IMR-90 (cell line): ENCODE data around the gene GYG2. TPM values are rescaled to one million over a fixed set of nuclear protein-coding genes. Genes with fewer than 3 reads are reported as not detected.

Experiments
- ATAC-seq: fragments of 200-7000 bp; cut with Tn5 transposase; 2 replicates; pipeline ENCODE4 v1.9.1; 2020; ENCODE audit warnings: low read depth, mild to moderate bottlenecking, moderate library complexity
- BruUV-seq: library from RNA; stranded (reverse); fragments of 400-500 nt; replicated peaks from 2 replicates; lab custom pipeline; 2021; lab: Mats Ljungman, UMichigan
- CTCF ChIA-PET: fragments of 300-600 bp; formaldehyde crosslinking; extraction: SDS; loops from one replicate; lab custom pipeline; 2021; ENCODE audit warnings: antibody characterized with exemption; lab: Yijun Ruan, JAX
- POLR2A ChIA-PET: fragments of 300-600 bp; sonication (Branson Sonifier 250); formaldehyde crosslinking; loops from one replicate; lab custom pipeline; 2022; ENCODE audit warnings: antibody characterized with exemption; ENCODE audit not compliant: unreplicated experiment; lab: Charles Lee
- DNase-seq: peaks from one replicate; pipeline ENCODE4 v3.0.0; 2013
- H2AFZ ChIP-seq: replicated peaks from 2 replicates; pipeline ENCODE3; 2013; ENCODE audit warnings: low read length, mild to moderate bottlenecking; ENCODE audit not compliant: poor library complexity
- H2AK5ac ChIP-seq: 2 replicates; pipeline ENCODE4 v1.6.1; 2013; ENCODE audit warnings: low read depth, low read length, inconsistent platforms
- H2AK9ac ChIP-seq: replicated peaks from 2 replicates; pipeline ENCODE3; 2013; ENCODE audit warnings: mild to moderate bottlenecking, low read depth, low read length, moderate library complexity; ENCODE audit not compliant: poor library complexity
- H2BK120ac ChIP-seq: 2 replicates; pipeline ENCODE4 v1.6.1; 2013; ENCODE audit warnings: low read depth, low read length, inconsistent platforms
- H2BK15ac ChIP-seq: 3 replicates; pipeline ENCODE4 v1.6.1; 2013; ENCODE audit warnings: low read depth, low read length, inconsistent platforms
- H2BK20ac ChIP-seq: 2 replicates; pipeline ENCODE4 v1.6.1; 2013; ENCODE audit warnings: low read depth, mild to moderate bottlenecking, inconsistent platforms, low read length, moderate library complexity
- H2BK5ac ChIP-seq: 2 replicates; pipeline ENCODE4 v1.6.1; 2013; ENCODE audit warnings: mild to moderate bottlenecking, low read depth, low read length, inconsistent platforms; ENCODE audit not compliant: poor library complexity, severe bottlenecking
- H3K14ac ChIP-seq: replicated peaks from 2 replicates; pipeline ENCODE4 v1.6.1; 2013; ENCODE audit warnings: low read depth, low read length, inconsistent platforms
- H3K18ac ChIP-seq: 2 replicates; pipeline ENCODE4 v1.6.1; 2013; ENCODE audit warnings: low read depth, low read length, control low read depth
- H3K23ac ChIP-seq: 2 replicates; pipeline ENCODE4 v1.6.1; 2013; ENCODE audit warnings: low read depth, low read length, inconsistent platforms
- H3K27ac ChIP-seq: 2 replicates; pipeline ENCODE4 v1.5.1; 2013; ENCODE audit warnings: mild to moderate bottlenecking, control low read depth, low read length; ENCODE audit not compliant: insufficient read depth
- H3K27me3 ChIP-seq: 2 replicates; pipeline ENCODE4 v1.6.1; 2013; ENCODE audit warnings: low read length; ENCODE audit not compliant: control insufficient read depth, insufficient read depth
- H3K36me3 ChIP-seq: 2 replicates; pipeline ENCODE4 v1.6.1; 2013; ENCODE audit warnings: low read length, mixed read lengths; ENCODE audit not compliant: control insufficient read depth, insufficient read depth
- H3K4ac ChIP-seq: 2 replicates; pipeline ENCODE4 v1.6.1; 2013; ENCODE audit warnings: low read depth, low read length, inconsistent platforms
- H3K4me1 ChIP-seq: 2 replicates; pipeline ENCODE4 v1.6.1; 2013; ENCODE audit warnings: low read length, mixed read lengths; ENCODE audit not compliant: control insufficient read depth, insufficient read depth
- H3K4me2 ChIP-seq: 2 replicates; pipeline ENCODE4 v1.6.1; 2013; ENCODE audit warnings: low read depth, mild to moderate bottlenecking, control low read depth, low read length, moderate library complexity
- H3K4me3 ChIP-seq: 2 replicates; pipeline ENCODE4 v1.5.1; 2013; ENCODE audit warnings: low read depth, mild to moderate bottlenecking, control low read depth, low read length, moderate library complexity; ENCODE audit not compliant: insufficient read depth
- H3K56ac ChIP-seq: 2 replicates; pipeline ENCODE4 v1.6.1; 2013; ENCODE audit warnings: low read length, inconsistent platforms; ENCODE audit not compliant: insufficient read depth; ENCODE audit errors: extremely low read depth
- H3K79me1 ChIP-seq, 2 experiments: 2 replicates each; pipeline ENCODE4 v1.6.1; 2013; ENCODE audit warnings: low read length in 2 of 2, inconsistent platforms in 1 of 2, low read depth in 1 of 2
- H3K9ac ChIP-seq: 2 replicates; pipeline ENCODE4 v1.6.1; 2013; ENCODE audit warnings: low read depth, low read length, control low read depth
- H3K9me1 ChIP-seq: 2 replicates; pipeline ENCODE4 v1.6.1; 2013; ENCODE audit warnings: low read length, inconsistent platforms; ENCODE audit not compliant: insufficient read depth
- H3K9me3 ChIP-seq: 2 replicates; pipeline ENCODE4 v1.6.1; 2013; ENCODE audit warnings: low read length; ENCODE audit not compliant: control insufficient read depth, insufficient read depth
- H4K20me1 ChIP-seq: 2 replicates; pipeline ENCODE4 v1.6.1; 2013; ENCODE audit warnings: low read length, inconsistent platforms; ENCODE audit not compliant: insufficient read depth
- H4K5ac ChIP-seq: 2 replicates; pipeline ENCODE4 v1.6.1; 2013; ENCODE audit warnings: mild to moderate bottlenecking, low read depth, low read length, control low read depth
- H4K8ac ChIP-seq, 2 experiments: 2 replicates each; pipeline ENCODE4 v1.6.1; 2013; ENCODE audit warnings: low read depth in 2 of 2, low read length in 2 of 2, control low read depth in 1 of 2, inconsistent platforms in 1 of 2
- H4K91ac ChIP-seq: 2 replicates; pipeline ENCODE4 v1.6.1; 2013; ENCODE audit warnings: low read depth, low read length, inconsistent platforms; ENCODE audit not compliant: insufficient read depth
- CEBPB ChIP-seq: IDR thresholded peaks from 2 replicates; pipeline ENCODE4 v1.6.1; 2012; ENCODE audit warnings: low read depth, low read length, improper control_type of control experiment
- CHD1 ChIP-seq: IDR thresholded peaks from 2 replicates; pipeline ENCODE4 v1.6.1; 2012; ENCODE audit warnings: low read depth, low read length, improper control_type of control experiment
- MAFK ChIP-seq: IDR thresholded peaks from 2 replicates; pipeline ENCODE4 v1.6.1; 2012; ENCODE audit warnings: low read depth, low read length, improper control_type of control experiment
- NFE2L2 ChIP-seq: fragments of 150-350 bp; IDR thresholded peaks from 2 replicates; pipeline ENCODE4 v1.6.1; 2016; ENCODE audit warnings: low read depth, mild to moderate bottlenecking, low read length
- POLR2A ChIP-seq: IDR thresholded peaks from 2 replicates; pipeline ENCODE4 v1.6.1; 2012; ENCODE audit warnings: mild to moderate bottlenecking, low read depth, low read length
- RAD21 ChIP-seq: IDR thresholded peaks from 2 replicates; pipeline ENCODE4 v1.6.1; 2012; ENCODE audit warnings: low read length, improper control_type of control experiment
- RFX5 ChIP-seq: IDR thresholded peaks from 2 replicates; pipeline ENCODE4 v1.8.0; 2012; ENCODE audit warnings: low read depth, mild to moderate bottlenecking, low read length, moderate library complexity
- SMC3 ChIP-seq: fragments of 150-350 bp; IDR thresholded peaks from 2 replicates; pipeline ENCODE4 v1.6.1; 2016; ENCODE audit warnings: low read depth, mild to moderate bottlenecking, antibody characterized with exemption, low read length, moderate library complexity
- WGBS, 2 experiments: methylation state at CpG; one replicate each; pipeline versions ENCODE4 v1.1.5 to v1.1.7; 2013; ENCODE audit warnings: missing lambda C conversion rate in 2 of 2; ENCODE audit not compliant: insufficient read length in 1 of 2; ENCODE audit errors: extremely low coverage in 2 of 2; 5-methylcytosine and 5-hydroxymethylcytosine counted together
- dilution Hi-C: fragments of 300-500 bp; cut with HindIII; formaldehyde crosslinking; loops from one replicate; pipeline ENCODE4 v1.14.3; 2018; ENCODE audit warnings: low sequenced_read_pairs; ENCODE audit not compliant: unreplicated experiment
- in situ Hi-C: fragments of 300-500 bp; cut with MboI; formaldehyde crosslinking; loops from 3 replicates; pipeline ENCODE4 v1.14.3; 2019; ENCODE audit warnings: low sequenced_read_pairs, inconsistent platforms, mixed read lengths
- intact Hi-C: fragments of 100-400 bp; cut with micrococcal nuclease; formaldehyde crosslinking; loops from 2 replicates; pipeline ENCODE4 v1.10.0; 2022
- polyA plus RNA-seq, 3 experiments: library from polyadenylated mRNA; depleted of rRNA; stranded (reverse); fragments of >200 nt; gene quantifications; 2 replicates each; pipeline ENCODE4 v1.2.3, GENCODE V29; 2012; ENCODE audit warnings: low replicate concordance in 1 of 3
- total RNA-seq: library from RNA; depleted of rRNA; stranded (reverse); fragments of >200 nt; gene quantifications from 2 replicates; pipeline ENCODE4 v1.2.3, GENCODE V29; 2012
- TF ChIP-seq, protein P1 (sequence below): fragments of 150-350 bp; IDR thresholded peaks from 2 replicates; pipeline ENCODE4 v1.6.1; 2016; ENCODE audit warnings: low read depth, mild to moderate bottlenecking, low read length, moderate library complexity, borderline replicate concordance
- TF ChIP-seq, protein P2 (sequence below): fragments of 150-350 bp; IDR thresholded peaks from 2 replicates; pipeline ENCODE4 v1.6.1; 2017; ENCODE audit warnings: mild to moderate bottlenecking, antibody characterized with exemption, low read length, low read depth
- TF ChIP-seq, protein P3 (sequence below): conservative IDR thresholded peaks from 2 replicates; pipeline ENCODE4 v1.5.1; 2012; ENCODE audit warnings: mild to moderate bottlenecking, low read depth, low read length, improper control_type of control experiment

GYG2 gene
- total and polyA plus RNA-seq, 2 of the 4 experiments (the other 2 are of a cell fraction), result 9.6 to 13.1 TPM

- no peak for TF ChIP-seq NFE2L2
Observed at GRCh38 chrX:2829469-2830246, 928 bp downstream of the GYG2 start (continued).

DNA sequence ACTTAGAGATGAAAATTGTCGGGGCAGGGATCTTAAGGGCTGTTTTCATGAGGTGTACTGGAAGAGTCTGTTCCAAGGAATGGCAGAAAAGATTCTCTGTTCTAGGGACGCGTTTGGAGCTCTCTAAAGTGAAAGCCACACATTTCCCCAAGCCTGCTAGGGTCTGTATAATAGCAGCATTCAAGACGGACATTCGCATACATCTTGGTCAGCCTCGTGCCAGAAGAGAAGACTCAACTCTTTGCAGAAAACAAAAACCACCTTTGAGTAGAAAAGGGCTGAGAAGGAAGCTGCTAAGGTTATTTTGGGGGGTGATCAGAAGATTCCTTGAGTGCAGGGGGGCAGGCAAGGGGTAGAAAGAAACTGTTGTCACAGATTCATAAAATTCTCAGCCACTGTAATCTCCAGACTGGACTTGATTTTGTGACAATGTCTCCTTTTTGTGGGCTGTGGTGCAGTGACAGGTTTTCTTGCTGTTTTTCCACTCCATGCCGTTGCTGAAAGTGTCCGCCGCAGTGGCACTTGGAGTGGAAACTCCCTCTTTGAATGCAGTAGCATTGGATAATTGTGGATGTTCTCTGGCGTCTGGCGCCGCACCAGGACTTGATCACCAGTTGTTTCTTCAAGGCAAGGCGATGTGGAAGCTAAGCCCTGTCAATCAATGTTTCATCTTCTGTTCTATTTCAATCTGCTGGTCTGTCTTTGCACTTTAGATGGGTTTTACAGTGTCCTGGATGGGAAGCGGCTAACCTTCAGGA is 2.9 kb downstream of the GYG2 start:
- dilution Hi-C loops, result no loop called here
- H3K23ac ChIP-seq, result no peak overlapping the region
- no peak overlapping the region for H2BK120ac ChIP-seq
- TF ChIP-seq MAFK (no peak), RAD21 (no peak), CHD1 (no peak), SMC3 (no peak), RFX5 (no peak), POLR2A (no peak), CEBPB (no peak), NFE2L2 (no peak)
- TF ChIP-seq, protein P1, sequence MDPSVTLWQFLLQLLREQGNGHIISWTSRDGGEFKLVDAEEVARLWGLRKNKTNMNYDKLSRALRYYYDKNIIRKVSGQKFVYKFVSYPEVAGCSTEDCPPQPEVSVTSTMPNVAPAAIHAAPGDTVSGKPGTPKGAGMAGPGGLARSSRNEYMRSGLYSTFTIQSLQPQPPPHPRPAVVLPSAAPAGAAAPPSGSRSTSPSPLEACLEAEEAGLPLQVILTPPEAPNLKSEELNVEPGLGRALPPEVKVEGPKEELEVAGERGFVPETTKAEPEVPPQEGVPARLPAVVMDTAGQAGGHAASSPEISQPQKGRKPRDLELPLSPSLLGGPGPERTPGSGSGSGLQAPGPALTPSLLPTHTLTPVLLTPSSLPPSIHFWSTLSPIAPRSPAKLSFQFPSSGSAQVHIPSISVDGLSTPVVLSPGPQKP, result no peak
- TF ChIP-seq, protein P2, sequence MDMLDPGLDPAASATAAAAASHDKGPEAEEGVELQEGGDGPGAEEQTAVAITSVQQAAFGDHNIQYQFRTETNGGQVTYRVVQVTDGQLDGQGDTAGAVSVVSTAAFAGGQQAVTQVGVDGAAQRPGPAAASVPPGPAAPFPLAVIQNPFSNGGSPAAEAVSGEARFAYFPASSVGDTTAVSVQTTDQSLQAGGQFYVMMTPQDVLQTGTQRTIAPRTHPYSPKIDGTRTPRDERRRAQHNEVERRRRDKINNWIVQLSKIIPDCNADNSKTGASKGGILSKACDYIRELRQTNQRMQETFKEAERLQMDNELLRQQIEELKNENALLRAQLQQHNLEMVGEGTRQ, result no peak
- TF ChIP-seq, protein P3, sequence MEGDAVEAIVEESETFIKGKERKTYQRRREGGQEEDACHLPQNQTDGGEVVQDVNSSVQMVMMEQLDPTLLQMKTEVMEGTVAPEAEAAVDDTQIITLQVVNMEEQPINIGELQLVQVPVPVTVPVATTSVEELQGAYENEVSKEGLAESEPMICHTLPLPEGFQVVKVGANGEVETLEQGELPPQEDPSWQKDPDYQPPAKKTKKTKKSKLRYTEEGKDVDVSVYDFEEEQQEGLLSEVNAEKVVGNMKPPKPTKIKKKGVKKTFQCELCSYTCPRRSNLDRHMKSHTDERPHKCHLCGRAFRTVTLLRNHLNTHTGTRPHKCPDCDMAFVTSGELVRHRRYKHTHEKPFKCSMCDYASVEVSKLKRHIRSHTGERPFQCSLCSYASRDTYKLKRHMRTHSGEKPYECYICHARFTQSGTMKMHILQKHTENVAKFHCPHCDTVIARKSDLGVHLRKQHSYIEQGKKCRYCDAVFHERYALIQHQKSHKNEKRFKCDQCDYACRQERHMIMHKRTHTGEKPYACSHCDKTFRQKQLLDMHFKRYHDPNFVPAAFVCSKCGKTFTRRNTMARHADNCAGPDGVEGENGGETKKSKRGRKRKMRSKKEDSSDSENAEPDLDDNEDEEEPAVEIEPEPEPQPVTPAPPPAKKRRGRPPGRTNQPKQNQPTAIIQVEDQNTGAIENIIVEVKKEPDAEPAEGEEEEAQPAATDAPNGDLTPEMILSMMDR, result no peak

More for the DNA sequence above, 2.9 kb downstream of the GYG2 start:
- H4K20me1 ChIP-seq, result no peaks in the 10 kb centered on the region
- H3K4ac ChIP-seq, result no peak overlapping the region
- CTCF ChIA-PET, result no interaction called here
- no peak overlapping the region for H4K91ac ChIP-seq
- no peak for DNase-seq
- H3K27ac ChIP-seq, result no peak overlapping the region
- H2AK9ac ChIP-seq, result no peak overlapping the region
- ATAC-seq, result no peak
- H3K79me1 ChIP-seq, result no peaks in the 10 kb centered on the region
- no peak overlapping the region for H3K18ac ChIP-seq
- no peak overlapping the region for H4K5ac ChIP-seq
- H3K27me3 ChIP-seq, result no peaks in the 10 kb centered on the region
- no peak overlapping the region for H3K14ac ChIP-seq
- intact Hi-C loops (no loop called here), in situ Hi-C loops (no loop called here)
- H3K9ac ChIP-seq, result no peak overlapping the region
- H2BK20ac ChIP-seq, result no peak overlapping the region
- H3K4me1 ChIP-seq, result no peaks in the 10 kb centered on the region; the same call in 1 of the 2 replicates
- no peak overlapping the region for H2BK15ac ChIP-seq
- no peak overlapping the region for H2BK5ac ChIP-seq
- H3K4me2 ChIP-seq, result no peak overlapping the region
- POLR2A ChIA-PET, result no interaction called here
- BruUV-seq, result no TSS peak
- H2AK5ac ChIP-seq, result no peak overlapping the region
- no peak overlapping the region for H3K56ac ChIP-seq
- H2AFZ ChIP-seq, result no peak overlapping the region
- no peak overlapping the region for H4K8ac ChIP-seq
- peaks cover 3% of the 10 kb centered on the region; the same call in 1 of the 2 replicates for H3K9me3 ChIP-seq
- no CpG with 5 or more reads among the region's 14 CpGs for WGBS, 2 experiments
- peaks cover 6% of the 10 kb centered on the region; the same call in 1 of the 2 replicates for H3K36me3 ChIP-seq
- H3K4me3 ChIP-seq, result no peak overlapping the region
- H3K9me1 ChIP-seq, result no peaks in the 10 kb centered on the region
